KG1 (cell line): ENCODE results near the gene SCAI.
A peak's percentile ranks its signal among the peaks of the same experiment; 100 is the strongest.
"Not testable (repeated sequence)": the region's sequence is repeated elsewhere in the genome, so short reads cannot be mapped to it uniquely, and the experiment has no call there.

Experiments
- DNase-seq: peaks from one replicate; lab custom pipeline; 2025; lab: John Stamatoyannopoulos, UW

SCAI gene

DNA sequence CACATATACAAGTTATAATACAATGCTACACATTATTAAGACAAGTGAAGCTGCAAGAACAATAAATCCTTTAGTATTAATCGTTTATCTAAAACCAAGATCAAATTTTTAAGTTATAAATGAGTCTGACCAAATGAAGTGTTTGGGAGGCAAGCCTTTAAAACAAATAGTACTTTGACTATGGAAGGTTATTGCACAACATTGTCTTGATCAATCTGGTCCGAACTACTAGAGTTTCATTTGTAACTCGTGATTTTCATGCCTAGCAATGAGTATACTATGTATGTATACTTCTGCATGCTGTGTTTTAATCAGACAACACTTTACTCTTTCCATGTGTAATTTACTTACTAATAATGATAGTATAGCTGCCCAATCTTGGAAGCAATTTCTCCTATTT, 115.3 kb downstream of the SCAI start:
- no peak for DNase-seq

GRCh38 chr9:125024917-125025316, 118.4 kb downstream of the SCAI start:
- no peak for DNase-seq

DNA sequence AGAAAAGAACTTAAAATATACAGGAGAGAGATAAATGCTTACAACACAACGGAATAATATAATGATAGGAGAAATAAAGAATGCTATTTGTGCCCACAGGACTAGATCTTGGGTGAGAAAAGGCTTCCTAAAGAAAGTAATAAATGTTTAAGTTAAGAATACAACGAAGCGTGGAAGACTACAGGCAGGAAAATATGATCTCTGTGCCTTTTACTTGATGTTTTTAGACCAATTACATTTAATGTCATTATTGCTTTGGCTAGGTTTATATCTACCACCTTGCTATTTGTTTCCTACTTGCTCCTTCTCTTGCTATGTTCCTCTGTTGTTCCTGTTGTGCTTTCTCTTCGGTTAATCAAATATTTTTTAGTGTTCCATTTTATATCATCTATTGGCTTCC, 122.3 kb downstream of the SCAI start:
- no peak for DNase-seq

DNA sequence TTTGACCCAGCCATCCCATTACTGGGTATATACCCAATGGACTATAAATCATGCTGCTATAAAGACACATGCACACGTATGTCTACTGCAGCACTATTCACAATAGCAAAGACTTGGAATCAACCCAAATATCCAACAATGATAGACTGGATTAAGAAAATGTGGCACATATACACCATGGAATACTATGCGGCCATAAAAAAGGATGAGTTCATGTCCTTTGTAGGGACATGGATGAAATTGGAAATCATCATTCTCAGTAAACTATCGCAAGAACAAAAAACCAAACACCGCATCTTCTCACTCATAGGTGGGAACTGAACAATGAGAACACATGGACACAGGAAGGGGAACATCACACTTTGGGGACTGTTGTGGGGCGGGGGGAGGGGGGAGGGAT, 127.7 kb downstream of the SCAI start:
- not testable (repeated sequence) for DNase-seq

- DNase-seq = not testable (repeated sequence)
These were observed 131.3 kb downstream of the SCAI start for GRCh38 chr9:125012013-125012412.

DNA sequence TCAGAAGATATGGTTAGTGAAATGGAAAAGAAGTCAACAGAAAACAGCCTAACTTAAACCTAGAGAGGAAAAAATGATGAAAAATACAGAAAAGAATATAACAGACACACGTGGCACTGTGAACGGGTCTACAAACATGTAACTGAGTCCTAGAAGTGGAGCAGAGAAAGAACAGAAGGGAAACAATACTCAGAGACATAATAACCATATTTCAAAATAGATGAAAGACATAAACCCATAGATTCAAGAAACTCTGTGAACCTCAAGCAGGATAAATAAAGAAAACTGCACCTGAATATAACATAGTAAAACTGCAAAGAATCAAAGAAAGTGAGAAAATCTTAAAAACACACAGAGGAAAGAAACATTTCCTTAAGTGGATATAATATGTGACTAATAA, 134.7 kb downstream of the SCAI start:
- no peak for DNase-seq

GRCh38 chr9:125003332-125003731, 140.0 kb downstream of the SCAI start:
- DNase-seq = no peak

GRCh38 chr9:124983698-124984097, 159.6 kb downstream of the SCAI start:
- no peak for DNase-seq

- DNase-seq = no peak
These were observed 162.9 kb downstream of the SCAI start for GRCh38 chr9:124980431-124980830.

DNA sequence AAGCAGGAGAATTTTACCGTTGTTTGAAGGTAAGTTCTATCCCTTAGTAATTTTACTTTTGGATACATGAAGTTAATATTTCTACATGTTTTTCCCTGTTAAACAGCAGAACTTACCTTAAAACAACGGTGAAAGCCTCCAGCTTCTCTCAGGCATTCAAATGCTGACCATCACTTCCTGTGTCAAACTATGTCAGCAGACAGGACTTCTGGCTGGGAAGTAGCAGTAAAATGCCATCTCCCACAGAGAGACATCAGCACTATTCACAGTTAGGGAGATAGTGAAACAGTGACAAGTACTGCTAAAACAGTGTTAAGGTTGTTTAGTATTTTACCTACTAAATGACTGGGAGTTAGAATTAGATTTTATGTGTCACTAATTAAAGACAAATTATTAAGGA, 168.2 kb downstream of the SCAI start:
- DNase-seq = no peak

GRCh38 chr9:124973807-124974206, 169.5 kb downstream of the SCAI start:
- DNase-seq = no peak

DNA sequence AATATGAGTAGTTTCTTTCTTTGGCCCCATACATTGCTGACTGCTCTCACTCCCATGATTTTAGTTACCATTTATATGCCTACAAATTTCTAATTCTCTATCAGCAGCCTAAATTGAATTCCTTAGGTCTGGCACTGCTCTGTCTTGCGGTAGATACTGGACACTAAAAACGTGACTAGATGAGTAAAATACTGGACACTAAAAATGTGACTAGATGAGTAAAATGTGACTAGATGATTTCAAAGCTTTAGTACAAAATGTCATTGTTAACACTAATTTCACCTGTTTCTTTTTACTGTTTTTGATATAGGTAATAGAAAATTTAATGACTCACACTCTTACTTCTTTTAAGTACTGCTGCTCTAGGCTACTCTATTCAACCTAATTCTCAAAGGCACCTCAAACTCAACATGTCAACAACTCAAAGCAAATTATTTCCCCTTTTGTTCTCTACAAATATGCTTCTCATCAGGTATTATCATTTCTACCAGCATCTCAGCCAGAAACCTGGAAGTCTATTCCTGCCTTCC, 171.0 kb downstream of the SCAI start:
- DNase-seq = no peak

- no peak for DNase-seq
These were observed 173.9 kb downstream of the SCAI start for GRCh38 chr9:124969401-124969800.

GRCh38 chr9:124968238-124968637, 175.1 kb downstream of the SCAI start:
- DNase-seq = no peak

- peak; percentile 7 for DNase-seq
These were observed 177.4 kb downstream of the SCAI start for GRCh38 chr9:124965775-124966568.

DNA sequence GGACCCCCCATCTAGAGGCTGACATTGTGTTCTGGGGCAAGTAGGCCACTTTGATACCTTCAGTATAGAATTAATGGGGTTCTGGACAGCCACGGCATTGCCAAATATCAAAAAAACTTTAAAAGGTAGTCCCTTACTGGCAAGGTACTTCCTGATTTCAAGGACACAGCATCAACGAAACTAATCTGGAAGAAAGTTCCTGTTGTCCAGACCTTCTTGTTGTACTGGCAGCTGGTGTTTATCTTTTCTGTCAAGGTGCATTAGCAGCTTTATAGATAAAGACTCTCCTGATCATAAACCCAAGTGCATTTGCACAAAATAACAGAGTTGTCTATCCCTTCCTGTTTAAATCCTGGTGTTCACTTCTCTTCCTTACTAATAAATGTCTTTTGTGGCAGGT, 178.7 kb downstream of the SCAI start:
- DNase-seq = no peak

GRCh38 chr9:124964056-124964455, 179.3 kb downstream of the SCAI start:
- DNase-seq = no peak

DNA sequence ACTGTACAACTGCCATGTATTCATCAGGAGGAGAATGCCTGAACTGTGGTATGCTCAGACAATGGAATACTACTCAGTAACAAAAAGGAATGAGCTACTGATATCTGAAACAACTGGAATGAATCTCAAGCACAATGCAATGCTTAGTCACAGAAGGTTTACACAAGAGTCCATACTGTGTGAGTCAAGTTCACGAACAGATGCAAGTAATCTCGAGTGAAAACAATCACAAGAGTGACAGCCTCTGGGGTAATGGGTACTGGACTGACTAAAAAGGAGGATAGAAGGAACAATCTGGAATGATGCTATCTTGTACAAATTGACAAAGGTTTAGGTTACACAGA, 182.9 kb downstream of the SCAI start:
- no peak for DNase-seq

DNA sequence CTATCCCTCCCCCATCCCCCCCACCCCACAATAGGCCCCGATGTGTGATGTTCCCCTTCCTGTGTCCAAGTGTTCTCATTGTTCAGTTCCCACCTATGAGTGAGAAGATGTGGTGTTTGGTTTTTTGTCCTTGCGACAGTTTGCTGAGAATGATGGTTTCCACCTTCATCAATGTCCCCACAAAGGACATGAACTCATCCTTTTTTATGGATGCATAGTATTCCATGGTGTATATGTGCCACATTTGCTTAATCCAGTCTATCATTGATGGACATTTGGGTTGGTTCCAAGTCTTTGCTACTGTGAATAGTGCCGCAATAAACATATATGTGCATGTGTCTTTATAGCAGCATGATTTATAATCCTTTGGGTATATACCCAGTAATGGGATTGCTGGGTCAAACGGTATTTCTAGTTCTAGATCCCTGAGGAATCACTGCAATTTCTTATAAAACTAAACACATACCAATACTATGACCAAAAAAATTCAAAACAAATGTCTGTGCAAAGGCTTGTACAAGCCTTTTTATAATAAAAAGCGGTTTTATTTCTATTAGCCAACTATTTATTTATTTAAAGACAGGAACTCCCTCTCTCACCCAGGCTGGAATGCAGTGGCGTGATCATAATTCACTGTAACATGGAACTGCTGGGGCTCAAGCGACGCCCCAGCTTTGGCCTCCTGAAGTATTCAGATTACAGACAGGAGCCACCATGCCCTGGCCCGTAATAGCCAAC, 183.5 kb downstream of the SCAI start:
- DNase-seq = not testable (repeated sequence)

GRCh38 chr9:124954255-124954654, 189.1 kb downstream of the SCAI start:
- DNase-seq = no peak

- no peak for DNase-seq
These were observed 193.1 kb downstream of the SCAI start for GRCh38 chr9:124950050-124950718.

- no peak for DNase-seq
These were observed 193.9 kb downstream of the SCAI start for GRCh38 chr9:124949387-124949786.
